GM18505 (cell line): ENCODE results near the gene ZNF668.
A peak's percentile ranks its signal among the peaks of the same experiment; 100 is the strongest.

ENCODE experiments used
- ATAC-seq: cut with Tn5 transposase; IDR thresholded peaks from one replicate; pipeline ENCODE4 v1.9.1; 2021; ENCODE audit not compliant: unreplicated experiment
- POLR2A ChIP-seq: IDR thresholded peaks from 4 replicates; pipeline ENCODE4 v1.6.1; 2011; ENCODE audit warnings: borderline replicate concordance; ENCODE audit not compliant: insufficient read depth, insufficient read length; ENCODE audit errors: extremely low read depth

The ZNF668 gene

DNA sequence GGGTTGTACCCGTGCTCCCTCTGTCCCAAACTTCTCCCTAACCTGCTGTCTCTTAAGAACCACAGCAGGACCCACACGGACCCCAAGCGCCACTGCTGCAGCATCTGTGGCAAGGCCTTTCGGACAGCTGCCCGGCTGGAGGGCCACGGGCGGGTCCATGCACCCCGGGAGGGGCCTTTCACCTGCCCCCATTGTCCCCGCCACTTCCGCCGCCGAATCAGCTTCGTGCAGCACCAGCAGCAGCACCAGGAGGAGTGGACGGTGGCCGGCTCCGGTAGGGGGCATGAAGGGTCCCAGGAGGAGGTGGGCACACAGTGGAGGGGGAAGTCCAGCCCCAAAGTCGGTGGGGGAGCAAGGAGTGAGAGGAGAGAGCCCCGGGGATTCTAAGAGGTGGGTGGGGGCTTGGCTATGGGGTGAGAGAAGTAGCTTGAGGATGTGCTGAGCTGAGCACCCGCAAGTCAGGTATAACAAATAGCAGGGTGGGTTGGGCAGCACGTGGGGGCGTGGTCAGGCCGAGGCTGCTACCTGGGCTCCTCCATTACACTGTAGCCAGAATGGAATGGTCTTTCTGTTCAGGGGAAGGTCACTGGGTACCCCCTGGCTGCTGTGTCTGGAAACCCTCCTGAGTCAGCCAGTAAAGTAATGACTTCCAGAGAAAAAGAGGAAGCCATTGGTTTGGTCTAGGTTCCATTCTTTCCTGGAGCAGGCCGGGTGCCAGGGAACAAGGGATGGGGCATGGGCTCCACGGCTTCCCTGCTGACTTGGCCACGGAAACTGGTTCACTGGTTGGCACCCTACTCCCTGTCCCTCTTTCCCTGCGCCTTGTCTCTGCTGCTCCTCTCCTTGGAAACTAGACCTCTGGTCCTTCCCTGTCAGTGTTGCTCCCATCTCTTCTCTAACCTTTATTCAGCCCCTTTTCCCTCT lies 7.7 kb upstream of the ZNF668 start:
- ATAC-seq: no peak
- no peak for TF ChIP-seq POLR2A

DNA sequence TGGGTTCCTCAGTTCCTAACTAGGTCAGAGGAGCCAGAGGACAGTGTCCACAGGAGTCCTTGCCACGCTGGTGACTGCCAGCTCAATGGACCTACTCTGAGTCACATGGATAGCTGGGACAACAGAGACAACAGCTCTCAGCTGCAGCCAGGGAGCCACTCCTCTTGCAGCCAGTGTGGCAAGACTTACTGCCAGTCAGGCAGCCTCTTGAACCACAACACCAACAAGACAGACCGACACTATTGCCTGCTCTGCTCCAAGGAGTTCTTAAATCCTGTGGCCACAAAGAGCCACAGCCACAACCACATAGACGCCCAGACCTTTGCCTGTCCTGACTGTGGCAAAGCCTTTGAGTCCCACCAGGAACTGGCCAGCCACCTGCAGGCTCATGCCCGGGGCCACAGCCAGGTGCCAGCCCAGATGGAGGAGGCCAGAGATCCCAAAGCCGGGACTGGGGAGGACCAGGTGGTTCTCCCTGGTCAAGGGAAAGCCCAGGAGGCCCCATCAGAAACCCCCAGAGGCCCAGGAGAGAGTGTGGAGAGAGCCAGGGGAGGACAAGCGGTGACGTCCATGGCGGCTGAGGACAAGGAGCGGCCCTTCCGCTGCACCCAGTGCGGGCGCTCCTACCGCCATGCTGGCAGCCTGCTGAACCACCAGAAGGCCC lies 6.8 kb upstream of the ZNF668 start:
- ATAC-seq: no peak
- no peak for TF ChIP-seq POLR2A

DNA sequence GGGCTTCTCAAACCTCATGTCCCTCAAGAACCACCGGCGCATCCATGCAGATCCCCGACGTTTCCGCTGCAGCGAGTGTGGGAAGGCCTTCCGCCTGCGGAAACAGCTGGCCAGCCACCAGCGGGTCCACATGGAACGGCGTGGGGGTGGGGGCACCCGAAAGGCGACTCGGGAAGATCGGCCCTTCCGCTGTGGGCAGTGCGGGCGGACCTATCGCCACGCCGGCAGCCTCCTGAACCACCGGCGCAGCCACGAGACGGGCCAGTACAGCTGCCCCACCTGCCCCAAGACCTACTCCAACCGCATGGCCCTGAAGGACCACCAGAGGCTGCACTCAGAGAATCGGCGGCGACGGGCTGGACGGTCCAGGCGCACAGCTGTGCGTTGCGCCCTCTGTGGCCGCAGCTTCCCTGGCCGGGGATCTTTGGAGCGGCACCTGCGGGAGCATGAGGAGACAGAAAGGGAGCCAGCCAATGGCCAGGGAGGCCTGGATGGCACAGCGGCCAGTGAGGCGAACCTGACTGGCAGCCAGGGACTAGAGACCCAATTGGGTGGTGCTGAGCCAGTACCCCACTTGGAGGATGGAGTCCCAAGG lies 6.1 kb upstream of the ZNF668 start:
- no peak for TF ChIP-seq POLR2A
- ATAC-seq: no peak

DNA sequence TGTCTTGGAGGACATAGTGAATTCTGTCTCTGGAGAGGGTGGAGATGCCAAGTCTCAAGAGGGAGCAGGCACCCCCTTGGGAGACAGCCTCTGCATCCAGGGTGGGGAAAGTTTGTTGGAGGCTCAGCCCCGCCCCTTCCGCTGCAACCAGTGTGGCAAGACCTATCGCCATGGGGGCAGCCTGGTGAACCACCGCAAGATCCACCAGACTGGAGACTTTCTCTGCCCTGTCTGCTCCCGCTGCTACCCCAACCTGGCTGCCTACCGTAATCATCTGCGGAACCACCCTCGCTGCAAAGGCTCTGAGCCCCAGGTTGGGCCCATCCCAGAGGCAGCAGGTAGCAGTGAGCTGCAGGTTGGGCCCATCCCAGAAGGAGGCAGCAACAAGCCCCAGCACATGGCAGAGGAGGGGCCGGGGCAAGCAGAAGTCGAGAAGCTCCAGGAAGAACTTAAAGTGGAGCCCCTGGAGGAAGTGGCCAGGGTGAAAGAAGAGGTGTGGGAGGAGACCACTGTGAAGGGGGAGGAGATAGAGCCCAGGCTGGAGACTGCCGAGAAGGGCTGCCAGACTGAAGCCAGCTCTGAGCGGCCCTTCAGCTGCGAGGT lies 5.4 kb upstream of the ZNF668 start:
- TF ChIP-seq POLR2A: no peak
- ATAC-seq: no peak

DNA sequence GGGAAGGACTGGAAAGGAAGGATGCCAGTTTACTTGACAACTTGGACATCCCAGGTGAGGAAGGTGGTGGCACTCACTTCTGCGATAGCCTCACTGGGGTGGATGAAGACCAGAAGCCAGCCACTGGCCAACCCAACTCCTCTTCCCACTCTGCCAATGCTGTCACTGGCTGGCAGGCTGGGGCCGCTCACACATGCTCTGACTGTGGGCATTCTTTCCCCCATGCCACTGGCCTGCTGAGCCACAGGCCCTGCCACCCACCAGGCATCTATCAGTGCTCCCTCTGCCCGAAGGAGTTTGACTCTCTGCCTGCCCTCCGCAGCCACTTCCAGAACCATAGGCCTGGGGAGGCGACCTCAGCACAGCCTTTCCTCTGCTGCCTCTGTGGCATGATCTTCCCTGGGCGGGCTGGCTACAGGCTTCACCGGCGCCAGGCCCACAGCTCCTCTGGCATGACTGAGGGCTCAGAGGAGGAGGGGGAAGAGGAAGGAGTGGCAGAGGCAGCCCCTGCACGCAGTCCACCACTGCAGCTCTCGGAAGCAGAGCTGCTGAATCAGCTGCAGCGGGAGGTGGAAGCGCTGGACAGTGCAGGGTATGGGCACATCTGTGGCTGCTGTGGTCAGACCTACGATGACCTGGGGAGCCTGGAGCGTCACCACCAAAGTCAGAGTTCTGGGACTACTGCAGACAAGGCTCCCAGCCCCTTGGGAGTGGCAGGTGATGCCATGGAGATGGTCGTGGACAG lies 4.7 kb upstream of the ZNF668 start:
- no peak for ATAC-seq
- no peak for TF ChIP-seq POLR2A

DNA sequence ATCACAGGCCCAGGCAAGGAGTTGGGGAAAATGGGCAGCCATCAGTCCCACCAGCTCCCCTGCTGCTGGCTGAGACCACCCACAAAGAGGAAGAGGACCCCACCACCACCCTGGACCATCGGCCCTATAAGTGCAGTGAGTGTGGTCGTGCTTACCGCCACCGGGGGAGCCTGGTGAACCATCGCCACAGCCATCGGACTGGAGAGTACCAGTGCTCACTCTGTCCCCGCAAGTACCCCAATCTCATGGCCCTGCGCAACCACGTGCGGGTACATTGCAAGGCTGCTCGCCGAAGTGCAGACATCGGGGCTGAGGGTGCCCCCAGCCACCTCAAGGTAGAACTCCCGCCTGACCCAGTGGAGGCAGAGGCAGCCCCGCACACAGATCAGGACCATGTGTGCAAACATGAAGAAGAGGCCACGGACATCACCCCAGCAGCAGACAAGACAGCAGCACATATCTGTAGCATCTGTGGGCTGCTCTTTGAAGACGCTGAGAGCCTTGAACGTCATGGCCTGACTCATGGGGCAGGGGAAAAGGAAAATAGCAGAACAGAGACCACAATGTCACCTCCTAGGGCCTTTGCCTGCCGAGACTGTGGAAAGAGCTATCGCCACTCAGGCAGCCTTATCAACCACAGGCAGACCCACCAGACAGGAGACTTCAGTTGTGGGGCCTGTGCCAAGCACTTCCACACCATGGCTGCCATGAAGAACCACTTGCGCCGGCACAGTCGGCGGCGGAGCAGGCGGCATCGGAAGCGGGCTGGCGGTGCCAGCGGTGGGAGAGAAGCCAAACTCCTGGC lies 3.8 kb upstream of the ZNF668 start:
- ATAC-seq: no peak
- TF ChIP-seq POLR2A: no peak

DNA sequence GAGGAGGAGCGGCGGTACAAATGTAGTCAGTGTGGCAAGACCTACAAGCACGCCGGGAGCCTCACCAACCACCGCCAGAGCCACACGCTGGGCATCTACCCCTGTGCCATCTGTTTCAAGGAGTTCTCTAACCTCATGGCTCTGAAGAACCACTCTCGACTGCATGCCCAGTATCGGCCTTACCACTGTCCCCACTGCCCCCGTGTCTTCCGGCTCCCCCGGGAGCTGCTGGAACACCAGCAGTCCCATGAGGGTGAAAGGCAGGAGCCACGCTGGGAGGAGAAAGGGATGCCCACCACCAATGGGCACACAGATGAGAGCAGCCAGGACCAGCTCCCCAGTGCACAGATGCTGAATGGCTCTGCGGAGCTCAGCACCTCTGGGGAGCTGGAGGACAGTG lies 3.0 kb upstream of the ZNF668 start:
- no peak for ATAC-seq
- TF ChIP-seq POLR2A: no peak

DNA sequence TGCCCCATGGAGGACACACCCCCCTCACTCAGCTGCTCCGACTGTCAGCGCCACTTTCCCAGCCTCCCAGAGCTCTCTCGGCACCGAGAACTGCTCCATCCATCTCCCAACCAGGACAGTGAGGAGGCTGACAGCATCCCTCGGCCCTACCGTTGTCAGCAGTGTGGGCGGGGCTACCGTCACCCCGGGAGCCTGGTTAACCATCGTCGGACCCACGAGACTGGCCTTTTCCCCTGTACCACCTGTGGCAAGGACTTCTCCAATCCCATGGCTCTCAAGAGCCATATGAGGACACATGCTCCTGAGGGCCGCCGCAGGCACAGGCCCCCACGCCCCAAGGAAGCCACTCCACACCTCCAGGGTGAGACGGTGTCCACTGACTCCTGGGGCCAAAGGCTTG lies 2.3 kb upstream of the ZNF668 start:
- ATAC-seq: no peak
- TF ChIP-seq POLR2A: no peak

DNA sequence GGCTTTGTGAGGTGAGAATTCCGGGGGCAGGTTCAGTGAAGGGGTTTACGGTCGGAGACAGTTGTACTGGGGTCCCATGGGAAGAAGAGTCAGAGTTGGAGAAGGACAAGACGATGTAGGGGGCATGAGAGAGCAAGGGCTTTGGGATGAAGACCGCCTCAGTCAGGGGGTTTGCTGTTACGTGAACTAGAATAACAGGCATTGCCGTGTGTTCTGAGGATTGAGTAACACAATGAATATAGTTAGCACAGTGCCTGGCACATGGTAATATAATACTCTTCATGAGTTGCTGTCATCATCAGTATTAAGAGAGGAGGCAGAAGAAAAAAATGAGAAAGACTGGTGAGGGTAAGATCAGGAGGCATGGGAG lies 759 bp upstream of the ZNF668 start:
- TF ChIP-seq POLR2A: no peak
- ATAC-seq: no peak

DNA sequence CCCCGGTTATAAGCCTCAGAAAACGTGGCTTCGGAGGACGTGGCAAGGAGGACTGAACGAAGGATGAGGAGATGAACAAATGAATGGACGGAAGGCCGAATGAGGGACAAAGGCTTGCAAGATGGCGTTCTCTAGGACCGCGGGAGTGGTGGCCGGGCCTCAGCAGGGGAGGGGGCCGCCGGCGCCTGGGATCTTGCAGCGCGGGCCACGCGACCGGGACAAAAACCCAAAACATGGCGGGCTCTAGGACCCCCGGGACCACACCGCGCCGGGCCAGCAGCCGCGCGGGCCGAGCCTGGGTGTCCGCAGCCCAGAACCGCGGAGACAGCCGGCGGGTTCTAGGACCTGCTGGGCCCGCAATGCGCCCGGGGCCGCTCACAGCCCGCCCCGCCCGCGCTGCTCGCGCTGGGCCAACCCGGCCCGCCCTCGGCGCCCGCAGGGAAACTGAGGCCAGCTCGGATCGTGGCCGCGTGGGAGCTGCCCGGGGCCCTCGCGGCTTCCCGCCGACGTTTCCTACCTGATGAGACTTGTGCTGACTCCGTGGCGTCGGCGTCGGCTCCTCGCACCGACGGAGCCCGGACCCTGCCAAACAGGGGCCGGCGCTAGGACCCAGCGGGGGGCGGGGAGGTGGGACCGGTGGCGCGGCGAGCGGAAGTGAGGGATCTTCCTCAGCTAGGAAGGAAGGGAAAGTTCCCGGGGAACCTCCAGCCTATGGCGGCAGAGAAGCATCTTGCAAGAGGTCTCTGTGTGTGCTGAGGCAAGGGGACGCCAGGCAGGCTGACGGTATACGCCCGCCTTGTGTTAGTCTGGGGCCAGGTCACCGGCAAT lies 684 bp downstream of the ZNF668 start:
- peak; percentile 51 for ATAC-seq

DNA sequence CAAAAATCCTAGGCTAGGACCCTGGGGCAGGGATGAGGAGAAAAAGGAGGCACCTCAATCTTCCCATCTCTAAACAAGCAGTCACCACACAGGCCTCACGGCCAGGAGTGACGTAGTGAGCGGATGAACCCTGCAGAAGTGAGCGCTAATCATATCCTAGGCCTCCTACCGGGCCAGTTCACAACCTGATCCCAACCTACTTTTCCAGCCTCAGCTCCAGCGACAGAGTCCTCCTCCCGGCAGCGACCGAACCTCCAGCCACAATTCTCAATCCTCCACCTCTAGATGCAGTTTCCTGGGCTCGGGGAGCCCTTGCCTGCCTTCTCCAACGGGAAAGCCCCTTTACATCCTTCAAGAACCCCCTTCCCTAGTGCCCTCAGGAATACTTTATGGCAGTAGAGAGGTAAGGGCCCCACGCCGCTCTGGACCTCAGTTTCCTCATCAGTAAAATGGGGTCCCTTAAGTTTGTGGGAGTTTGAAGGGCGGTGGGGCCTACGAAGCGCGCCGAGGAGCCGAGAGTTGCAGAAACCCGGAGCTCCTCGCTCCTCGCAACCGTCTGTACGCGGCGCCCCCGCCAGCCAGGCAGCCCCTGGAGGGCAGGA lies 1.4 kb downstream of the ZNF668 start:
- ATAC-seq: peak; percentile 2
- no peak for TF ChIP-seq POLR2A

More for the DNA sequence above, 684 bp downstream of the ZNF668 start:
- no peak for TF ChIP-seq POLR2A
